HTERT RPE-1 (cell line): ENCODE measurements around the gene C20orf144.
"Not testable (repeated sequence)": the region's sequence is repeated elsewhere in the genome, so short reads cannot be mapped to it uniquely, and the experiment has no call there.

Experiments
- in situ Hi-C: fragments of 300-500 bp; cut with MboI; formaldehyde crosslinking; loops from 4 replicates; pipeline ENCODE4 v1.14.3; 2020; ENCODE audit warnings: low sequenced_read_pairs

Gene C20orf144

DNA sequence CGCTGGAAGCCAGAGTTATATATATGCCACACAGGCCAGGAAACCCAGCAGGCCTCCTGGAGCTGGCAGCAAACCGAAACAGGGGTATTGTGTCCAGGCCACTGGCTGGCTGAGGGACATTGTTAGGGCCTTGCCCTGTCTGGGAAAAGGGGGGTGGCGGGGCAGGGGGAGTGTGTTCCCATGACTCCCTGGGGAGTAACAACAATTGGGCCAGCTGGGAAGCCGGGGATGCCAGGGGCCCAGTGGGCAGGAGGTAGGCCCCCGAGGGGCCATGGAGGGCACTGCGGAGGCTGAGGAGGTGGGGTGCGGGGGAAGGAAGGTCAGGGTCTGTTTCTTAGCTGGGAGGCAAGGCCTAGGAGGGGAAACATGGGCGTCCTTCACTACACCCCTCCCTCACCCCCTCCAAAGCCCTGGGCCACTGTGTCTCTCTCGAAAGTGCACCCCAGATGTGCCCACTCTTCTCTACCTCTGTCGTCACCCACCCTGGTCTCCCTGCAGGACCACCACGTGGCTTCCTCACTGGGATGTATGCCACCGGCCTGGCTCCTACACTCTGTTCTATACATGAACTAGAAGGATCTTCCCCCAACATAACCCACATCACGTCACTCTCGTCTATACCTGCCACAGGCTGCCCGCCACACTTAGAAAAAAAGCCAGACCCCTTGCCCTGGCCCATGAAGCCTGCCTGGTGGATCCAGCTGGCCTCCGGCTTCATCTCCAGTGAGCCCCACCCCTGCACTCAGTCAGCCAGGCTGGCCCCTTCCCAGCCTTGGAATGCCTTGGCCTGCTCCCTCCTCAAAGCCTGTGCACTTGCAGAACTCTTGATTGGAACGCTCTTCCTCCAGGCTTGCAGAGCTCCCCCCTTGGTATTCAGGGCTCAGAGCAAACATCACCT is 31.9 kb downstream of the C20orf144 start:
- in situ Hi-C loops = no loop called here

DNA sequence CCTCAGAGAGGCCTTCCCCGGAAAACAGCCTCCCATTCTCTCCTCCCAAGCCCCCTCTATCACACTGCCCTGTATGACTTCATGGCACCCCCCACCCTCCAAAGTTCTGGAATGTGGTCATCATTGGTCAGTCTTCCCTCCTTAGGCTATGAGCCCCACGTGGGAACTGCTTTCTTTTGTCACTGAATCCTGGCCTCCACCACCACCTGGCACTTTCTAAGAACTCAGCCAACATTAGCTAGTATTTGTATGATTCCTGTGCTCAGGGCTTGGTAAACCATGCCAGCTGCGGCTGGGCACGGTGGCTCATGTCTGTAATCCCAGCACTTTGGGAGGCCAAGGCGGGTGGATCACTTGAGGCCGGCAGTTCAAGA is 32.5 kb downstream of the C20orf144 start:
- in situ Hi-C loops = no loop called here

- in situ Hi-C loops = no loop called here
Measured at GRCh38 chr20:33696448-33696847, 34.3 kb downstream of the C20orf144 start.

GRCh38 chr20:33697129-33697528 is 35.0 kb downstream of the C20orf144 start:
- in situ Hi-C loops = no loop called here

DNA sequence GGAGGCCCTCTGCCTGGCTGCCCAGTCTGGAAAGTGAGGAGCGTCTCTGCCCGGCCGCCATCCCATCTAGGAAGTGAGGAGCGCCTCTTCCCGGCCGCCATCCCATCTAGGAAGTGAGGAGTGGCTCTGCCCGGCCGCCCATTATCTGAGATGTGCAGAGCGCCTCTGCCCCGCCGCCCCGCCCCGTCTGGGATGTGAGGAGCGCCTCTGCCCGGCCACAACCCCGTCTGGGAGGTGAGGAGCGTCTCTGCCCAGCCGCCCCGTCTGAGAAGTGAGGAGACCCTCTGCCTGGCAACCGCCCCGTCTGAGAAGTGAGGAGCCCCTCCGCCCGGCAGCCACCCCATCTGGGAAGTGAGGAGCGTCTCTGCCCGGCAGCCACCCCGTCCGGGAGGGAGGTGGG is 36.8 kb downstream of the C20orf144 start:
- in situ Hi-C loops = not testable (repeated sequence)

- in situ Hi-C loops = not testable (repeated sequence)
Measured at GRCh38 chr20:33700696-33701441, 38.7 kb downstream of the C20orf144 start.

- in situ Hi-C loops = no loop called here
Measured at GRCh38 chr20:33701629-33702450, 39.7 kb downstream of the C20orf144 start.

- in situ Hi-C loops = no loop called here
Measured at GRCh38 chr20:33702861-33703260, 40.7 kb downstream of the C20orf144 start.

- in situ Hi-C loops = no loop called here
Measured at GRCh38 chr20:33703498-33704137, 41.5 kb downstream of the C20orf144 start.

DNA sequence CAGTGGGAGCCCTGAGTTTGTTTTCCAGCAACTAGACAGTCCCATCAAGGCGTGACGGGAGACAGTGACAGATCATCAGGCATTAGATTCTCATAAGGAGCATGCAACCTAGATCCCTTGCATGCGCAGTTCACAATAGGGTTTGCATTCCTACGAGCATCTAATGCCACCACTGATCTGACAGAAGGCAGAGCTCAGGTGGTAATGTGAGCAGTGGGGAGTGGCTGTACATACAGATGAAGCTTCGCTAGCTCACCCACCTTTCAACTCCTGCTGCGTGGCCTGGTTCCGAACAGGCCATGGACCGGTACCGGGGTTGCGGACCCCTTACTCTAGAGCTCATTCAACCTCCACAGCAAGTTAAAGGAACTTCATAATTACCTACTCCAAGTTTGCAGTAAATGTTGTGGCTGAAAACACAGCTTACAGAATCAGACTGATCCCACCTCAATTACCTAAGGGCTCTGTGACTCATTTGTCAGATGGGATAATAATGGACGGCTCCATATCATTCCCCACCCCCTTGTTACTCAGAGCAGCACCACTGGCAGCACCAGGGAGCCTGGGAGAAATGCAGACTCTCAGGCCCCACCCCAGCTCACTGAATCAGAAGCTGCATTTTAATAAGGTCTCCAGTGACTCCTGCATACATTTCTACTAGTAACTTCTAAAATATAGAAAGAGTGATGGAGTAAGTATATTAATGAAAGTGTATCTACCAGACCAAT is 42.2 kb downstream of the C20orf144 start:
- in situ Hi-C loops = no loop called here

- in situ Hi-C loops = no loop called here
Measured at GRCh38 chr20:33707668-33708067, 45.5 kb downstream of the C20orf144 start.

DNA sequence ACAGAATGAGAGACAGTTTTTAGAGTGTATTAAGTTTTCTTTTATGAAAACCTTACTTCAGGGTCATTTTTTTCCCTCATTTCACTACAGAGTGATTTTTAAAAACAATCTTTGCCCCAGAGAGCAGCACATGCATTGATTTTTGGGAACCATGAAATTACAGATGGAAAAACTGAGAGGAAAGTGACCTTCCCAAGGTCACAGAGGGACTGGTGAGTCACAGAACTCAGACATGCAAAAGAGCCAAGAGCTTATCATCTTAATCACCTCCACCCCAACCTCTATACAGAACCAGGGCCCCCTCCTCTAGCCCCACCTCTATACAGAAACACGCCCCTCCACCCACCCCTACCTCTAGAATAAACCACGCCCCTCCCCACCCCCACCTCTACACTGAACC is 47.3 kb downstream of the C20orf144 start:
- in situ Hi-C loops = no loop called here

DNA sequence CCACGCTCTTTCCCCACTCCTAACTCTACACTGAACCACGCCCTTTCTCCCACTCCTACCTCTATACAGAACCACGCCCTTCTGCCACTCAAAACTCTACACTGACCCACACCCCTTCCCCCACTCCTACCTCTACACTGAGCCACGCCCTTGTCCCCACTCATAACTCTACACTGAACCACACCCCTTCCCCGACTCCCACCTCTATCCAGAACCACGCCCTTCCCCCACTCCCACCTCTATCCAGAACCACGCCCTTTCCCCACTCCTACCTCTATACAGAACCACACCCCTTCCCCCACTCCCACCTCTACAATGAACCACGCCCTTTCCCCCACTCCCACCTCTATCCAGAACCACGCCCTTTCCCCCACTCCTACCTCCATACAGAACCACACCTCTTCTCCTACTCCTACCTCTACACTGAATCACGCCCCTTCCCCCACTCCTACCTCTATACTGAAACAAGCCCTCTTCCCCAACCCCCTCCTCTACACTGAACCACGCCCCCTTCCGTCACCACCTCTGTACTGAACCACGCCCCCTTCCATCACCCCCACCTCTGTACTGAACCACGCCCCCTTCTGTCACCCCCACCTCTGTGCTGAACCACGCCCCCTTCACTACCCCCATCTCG is 47.9 kb downstream of the C20orf144 start:
- in situ Hi-C loops = no loop called here

DNA sequence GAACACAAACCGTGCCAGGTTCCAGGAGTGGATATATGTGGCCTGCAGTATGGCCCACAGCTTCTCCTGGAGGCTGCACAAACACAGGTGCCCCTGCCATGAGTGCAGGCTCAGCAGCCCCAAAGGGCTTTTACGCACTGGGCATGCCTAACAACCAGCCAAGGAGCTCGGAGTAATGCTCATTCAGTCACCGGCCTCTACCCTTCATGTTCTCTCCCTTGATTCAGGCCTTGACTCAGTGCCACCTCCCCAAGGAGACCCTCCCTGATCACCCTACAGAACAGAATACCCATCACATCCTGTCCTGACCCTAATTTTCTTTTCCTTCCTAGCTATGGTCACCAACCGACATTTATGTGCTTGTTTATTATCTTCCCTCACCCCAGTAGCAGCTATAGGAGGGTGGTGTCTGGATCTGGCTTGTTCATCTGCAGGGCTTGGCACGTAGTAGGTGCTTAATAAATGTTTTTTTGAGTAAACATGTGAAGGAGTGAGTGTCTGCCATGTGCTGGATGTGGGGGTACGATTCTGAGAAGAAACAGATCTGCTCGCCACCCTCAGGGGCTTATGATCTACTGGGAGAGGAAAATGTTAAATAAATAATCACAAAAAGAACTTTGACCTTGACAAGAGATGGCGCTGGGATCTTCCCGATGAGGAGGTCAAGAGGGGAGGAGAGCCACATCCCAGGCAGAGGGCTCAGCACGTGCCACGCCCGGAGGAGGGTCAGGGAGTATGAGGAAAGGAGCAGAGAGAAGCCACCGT is 48.7 kb downstream of the C20orf144 start:
- in situ Hi-C loops = no loop called here

- in situ Hi-C loops = no loop called here
Measured at GRCh38 chr20:33711446-33711738, 49.3 kb downstream of the C20orf144 start.
